CD4-positive, alpha-beta T cell treated with Interferon alpha-2 for 1 hour (primary cell): ENCODE data around the gene GYS2.
A peak's percentile ranks its signal among the peaks of the same experiment; 100 is the strongest.
"Not testable (repeated sequence)": the region's sequence is repeated elsewhere in the genome, so short reads cannot be mapped to it uniquely, and the experiment has no call there.

Experiments used
- DNase-seq, 2 donors: peaks; one replicate each; pipeline ENCODE4 v3.0.0-alpha.2; 2020 to 2022

GYS2 gene

DNA sequence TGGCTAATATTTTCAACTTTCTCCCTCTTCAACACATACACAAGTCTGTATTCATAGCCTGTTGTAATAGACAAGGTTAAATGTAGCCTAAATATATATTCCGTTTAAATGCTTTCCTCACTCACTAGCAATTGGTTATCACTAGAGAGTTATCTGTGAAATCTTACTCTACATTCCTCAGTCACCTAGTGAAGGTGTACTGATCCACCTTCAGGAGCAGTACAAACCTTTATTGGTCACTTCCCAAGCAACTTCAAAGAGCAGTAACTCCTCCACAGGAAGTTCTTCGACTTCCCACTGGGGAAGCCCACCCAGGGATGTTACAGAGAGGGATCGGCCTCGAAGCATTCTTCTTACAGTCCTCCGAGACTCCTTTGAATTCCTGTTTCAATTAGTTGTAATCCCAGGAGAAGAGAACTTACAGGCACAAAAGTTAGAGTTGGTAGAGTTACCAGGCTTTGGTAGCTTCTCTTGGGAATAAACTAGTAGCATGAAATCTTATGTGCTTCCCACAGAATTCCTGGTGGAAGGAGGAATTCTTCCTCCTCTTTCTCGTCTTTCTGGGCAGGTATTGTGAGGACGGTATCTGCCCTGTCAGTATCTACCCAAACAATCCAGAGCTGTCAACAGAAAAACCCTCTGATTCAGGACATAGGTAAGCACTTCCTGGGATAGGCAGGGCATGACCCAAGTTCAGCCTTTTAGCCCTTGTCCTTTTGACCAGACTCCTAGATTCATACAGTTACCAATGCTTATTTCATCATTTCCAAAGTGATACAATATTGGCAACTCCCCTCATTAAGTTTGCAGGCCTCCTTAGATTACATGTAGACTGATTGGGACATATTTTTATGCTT lies at the start of gene GYS2:
Gene GYS2 (minus strand): TSS at position 603 of the 857 bp plus-strand sequence. CDS start 255 bp downstream, at position 348.
- DNase-seq: no peak

DNA sequence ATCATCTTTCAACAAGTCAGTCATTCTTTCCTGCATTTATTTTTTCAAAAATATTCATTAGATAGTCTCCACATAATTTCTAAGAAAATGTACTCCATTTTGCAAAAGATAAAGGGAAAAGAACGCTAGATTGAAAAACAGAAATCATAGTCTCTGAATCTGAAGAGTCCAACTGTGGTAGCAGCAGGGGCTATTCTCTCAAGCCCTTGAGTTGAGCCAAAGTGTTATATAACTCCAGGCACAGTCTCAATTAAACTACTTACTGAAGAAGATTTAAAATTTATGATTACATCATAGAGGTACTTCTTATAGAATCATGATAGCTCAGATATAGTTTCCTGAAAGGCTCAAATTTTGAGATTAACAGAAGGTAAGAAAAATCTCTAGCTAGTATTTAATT lies 47.2 kb upstream of the GYS2 start:
- no peak for DNase-seq

- DNase-seq: no peak
These were observed 46.4 kb upstream of the GYS2 start for GRCh38 chr12:21650997-21651396.

GRCh38 chr12:21649034-21649433 lies 44.4 kb upstream of the GYS2 start:
- DNase-seq: no peak

- no peak for DNase-seq
These were observed 43.7 kb upstream of the GYS2 start for GRCh38 chr12:21648378-21648777.

GRCh38 chr12:21647179-21647578 lies 42.5 kb upstream of the GYS2 start:
- DNase-seq: no peak

GRCh38 chr12:21645041-21645500 lies 40.4 kb upstream of the GYS2 start:
- DNase-seq: not testable (repeated sequence)

DNA sequence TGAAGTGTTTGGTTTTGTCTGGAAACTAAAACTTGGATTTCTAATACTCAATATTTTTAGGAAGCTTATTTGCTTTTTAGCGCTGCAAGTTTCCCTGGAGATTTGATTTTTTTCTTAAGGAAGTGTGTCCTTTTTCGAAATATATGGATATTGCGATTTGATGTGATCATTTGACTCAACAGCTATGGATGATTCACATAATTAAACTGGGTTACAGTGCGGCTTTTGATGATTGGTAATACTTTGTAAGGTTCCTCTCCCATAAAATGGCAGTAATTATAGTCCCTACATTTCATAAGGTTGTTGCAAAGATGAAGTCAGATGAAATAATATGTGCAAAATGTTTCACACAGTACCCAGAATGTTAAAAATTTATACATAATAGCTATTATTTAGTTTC lies 39.9 kb upstream of the GYS2 start:
- no peak for DNase-seq

DNA sequence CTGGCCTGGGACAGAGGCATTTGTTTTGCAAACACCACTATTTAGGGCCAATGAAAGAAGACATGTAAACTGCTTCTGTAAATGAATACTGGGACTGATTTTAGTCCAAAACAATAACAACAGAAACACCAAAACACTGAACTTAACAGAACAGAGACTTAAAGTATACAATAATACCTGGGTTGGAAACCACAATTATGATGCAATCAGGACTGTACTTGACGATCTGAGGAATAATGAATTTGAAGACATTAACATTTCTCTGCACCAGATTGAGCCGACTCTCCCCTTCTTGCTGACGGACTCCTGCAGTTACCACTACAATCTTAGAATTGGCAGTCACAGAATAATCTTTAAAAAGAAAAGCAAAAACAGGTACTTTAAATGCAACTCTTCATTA lies 39.1 kb upstream of the GYS2 start:
- no peak for DNase-seq

DNA sequence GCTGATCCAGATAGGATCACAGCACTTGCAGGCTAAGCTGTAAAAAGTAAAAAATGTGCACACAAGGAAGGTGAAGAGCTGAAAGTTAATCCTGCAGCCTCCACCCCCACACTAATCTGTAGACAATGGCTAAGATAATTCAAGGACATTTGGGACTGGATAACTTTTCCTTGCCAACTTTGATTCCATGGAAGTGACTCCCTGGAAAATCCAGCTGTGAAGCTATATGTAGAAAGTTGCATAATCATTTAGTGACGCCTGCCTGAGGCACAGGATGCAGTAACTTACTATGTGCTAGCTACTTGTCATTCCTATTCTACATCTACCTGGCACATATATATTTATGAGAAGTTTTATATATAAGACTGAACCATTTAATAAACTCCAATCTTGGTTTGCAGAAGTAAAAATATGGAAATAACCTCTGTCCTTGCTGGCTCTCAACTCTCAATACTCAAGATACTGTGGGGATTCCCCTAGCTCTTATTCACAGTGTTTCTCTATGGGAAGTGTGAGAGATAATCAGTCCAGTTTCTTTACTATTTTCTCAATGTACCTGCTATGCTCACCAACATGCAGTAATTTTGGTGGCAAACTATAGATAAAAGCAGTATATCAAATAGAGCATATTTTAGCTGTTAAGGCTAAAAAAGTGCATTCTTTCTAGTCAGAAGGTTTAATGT lies 38.2 kb upstream of the GYS2 start:
- no peak for DNase-seq

GRCh38 chr12:21638054-21638891 lies 33.6 kb upstream of the GYS2 start:
- no peak for DNase-seq

DNA sequence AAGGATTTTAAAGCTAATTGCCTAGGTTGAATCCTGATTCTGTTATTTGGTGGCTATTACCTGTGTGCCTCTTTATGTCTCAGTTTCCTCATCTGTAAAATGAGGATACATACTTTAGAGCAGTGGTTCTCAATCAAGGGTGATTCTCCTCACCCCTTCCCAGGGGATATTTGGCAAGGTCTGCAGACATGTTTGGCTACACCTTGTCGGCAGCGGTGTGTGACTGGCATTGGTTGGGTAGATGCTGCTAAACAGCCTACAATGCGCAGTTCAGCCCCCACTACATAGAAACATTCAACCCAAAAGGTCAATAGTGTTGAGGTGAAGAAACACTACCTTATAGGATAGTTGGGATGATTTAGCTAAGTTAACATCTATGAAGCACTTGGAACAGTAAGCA lies 29.6 kb upstream of the GYS2 start:
- DNase-seq: no peak

- DNase-seq: no peak
These were observed 26.7 kb upstream of the GYS2 start for GRCh38 chr12:21631367-21631766.

- no peak for DNase-seq
These were observed 23.3 kb upstream of the GYS2 start for GRCh38 chr12:21627924-21628323.

DNA sequence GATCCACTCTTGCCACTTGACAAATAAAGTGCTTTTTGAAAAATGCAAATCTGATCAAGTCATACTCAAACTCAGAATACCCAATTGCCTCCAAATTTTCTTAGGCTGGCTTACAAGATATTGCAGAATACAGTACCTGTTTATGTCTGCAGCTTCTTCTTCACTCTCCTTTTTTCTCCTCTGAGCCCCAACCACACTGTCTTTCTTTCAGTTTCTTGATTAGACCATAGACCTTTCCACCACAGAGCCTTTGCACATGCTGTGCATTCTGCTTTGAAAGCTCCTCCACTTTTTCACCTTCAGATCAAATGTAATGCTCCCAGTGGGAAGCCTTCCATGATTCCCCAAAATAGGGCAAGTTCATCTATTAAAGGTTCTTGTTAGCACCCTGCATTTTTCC lies 13.9 kb upstream of the GYS2 start:
- DNase-seq: no peak

DNA sequence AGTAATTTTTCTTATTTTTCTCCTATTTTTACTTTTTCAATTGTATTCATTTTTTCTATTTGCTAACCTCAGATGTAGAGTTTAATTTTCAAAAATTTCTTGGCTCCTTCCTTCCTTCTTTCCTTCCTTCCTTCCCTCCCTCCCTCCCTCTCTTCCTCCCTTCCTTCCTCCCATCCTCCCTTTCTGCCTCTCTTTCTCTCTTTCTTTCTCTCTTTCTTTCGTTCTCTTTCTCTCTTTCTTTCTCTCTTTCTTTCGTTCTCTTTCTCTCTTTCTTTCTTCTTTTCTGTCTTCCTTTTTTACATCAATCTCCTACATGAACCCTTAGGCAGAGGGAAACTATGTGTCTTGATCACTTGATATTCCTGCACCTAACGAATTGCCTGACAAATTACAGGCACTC lies 12.4 kb upstream of the GYS2 start:
- no peak for DNase-seq

GRCh38 chr12:21615431-21615830 lies 10.8 kb upstream of the GYS2 start:
- DNase-seq: peak; percentile 3 to 21

GRCh38 chr12:21614506-21614905 lies 9.9 kb upstream of the GYS2 start:
- DNase-seq: peak in 1 of 2 donors; percentile 38

- DNase-seq: no peak
These were observed 9.3 kb upstream of the GYS2 start for GRCh38 chr12:21613931-21614330.

GRCh38 chr12:21608196-21608595 lies 3.5 kb upstream of the GYS2 start:
- DNase-seq: no peak

GRCh38 chr12:21607701-21608100 lies 3.1 kb upstream of the GYS2 start:
- DNase-seq: peak in 1 of 2 donors; percentile 46

DNA sequence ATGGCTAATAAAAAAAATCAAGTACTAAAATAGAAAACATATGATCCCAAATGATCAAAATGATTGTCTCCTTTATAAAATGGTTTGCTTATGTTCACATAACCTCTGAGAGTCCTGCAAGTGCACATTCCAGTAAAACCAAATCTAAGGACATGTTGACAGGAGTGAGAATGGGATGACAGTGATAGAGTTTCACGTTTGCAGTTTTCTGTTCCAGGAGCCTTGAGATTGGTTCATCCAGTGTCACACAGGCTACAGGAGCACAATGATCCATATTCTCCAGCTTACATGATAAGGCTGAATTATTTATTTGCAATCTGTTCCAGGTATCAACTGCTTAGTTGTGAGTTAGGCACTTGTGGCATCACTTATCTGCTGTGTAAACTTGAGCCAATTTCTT lies 1.5 kb upstream of the GYS2 start:
- DNase-seq: no peak

GRCh38 chr12:21602774-21603173 lies 1.9 kb downstream of the GYS2 start:
- no peak for DNase-seq
